ENCODE measurements around the gene ERBB4.

DNA sequence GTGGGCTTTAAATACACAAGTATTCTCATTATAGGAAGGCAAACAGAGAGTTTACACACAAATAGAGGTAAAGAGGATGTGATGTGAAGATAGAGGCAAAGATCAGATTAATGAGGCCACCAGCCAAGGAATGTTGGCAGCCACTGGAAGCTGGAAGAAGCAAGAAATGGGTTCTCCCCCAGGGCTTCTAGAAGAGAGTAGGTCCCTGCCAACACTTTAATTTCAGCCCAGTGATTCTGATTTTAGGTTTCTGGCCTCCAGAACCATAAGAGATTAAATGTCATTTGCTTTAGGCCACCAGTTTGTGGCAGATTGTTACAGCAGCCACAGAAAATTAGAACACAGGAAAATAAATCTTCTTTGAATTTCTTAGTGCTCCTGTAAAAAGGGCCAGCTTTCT is 1065.5 kb downstream of the ERBB4 start:
- TF ChIP-seq, protein P1, sequence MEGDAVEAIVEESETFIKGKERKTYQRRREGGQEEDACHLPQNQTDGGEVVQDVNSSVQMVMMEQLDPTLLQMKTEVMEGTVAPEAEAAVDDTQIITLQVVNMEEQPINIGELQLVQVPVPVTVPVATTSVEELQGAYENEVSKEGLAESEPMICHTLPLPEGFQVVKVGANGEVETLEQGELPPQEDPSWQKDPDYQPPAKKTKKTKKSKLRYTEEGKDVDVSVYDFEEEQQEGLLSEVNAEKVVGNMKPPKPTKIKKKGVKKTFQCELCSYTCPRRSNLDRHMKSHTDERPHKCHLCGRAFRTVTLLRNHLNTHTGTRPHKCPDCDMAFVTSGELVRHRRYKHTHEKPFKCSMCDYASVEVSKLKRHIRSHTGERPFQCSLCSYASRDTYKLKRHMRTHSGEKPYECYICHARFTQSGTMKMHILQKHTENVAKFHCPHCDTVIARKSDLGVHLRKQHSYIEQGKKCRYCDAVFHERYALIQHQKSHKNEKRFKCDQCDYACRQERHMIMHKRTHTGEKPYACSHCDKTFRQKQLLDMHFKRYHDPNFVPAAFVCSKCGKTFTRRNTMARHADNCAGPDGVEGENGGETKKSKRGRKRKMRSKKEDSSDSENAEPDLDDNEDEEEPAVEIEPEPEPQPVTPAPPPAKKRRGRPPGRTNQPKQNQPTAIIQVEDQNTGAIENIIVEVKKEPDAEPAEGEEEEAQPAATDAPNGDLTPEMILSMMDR (IDR thresholded peaks at IDR 0.05; ENCODE audit: insufficient read depth, low read depth, low read length): no peak
- TF ChIP-seq EZH2 (IDR thresholded peaks at IDR 0.05; ENCODE audit: insufficient read depth, low read length): no peak

Data from astrocyte (in vitro differentiated cells and primary cell).